ENCODE data around the gene RLN3.
A peak's percentile ranks its signal among the peaks of the same experiment; 100 is the strongest.
"Not testable (repeated sequence)": the region's sequence is repeated elsewhere in the genome, so short reads cannot be mapped to it uniquely, and the experiment has no call there.

RLN3 gene

GRCh38 chr19:14023404-14024235, 4.3 kb upstream of the RLN3 start:
- DNase-seq, result no peak

GRCh38 chr19:14026652-14027192, 1.2 kb upstream of the RLN3 start:
- not testable (repeated sequence) for DNase-seq

GRCh38 chr19:14028901-14029300, 953 bp downstream of the RLN3 start:
- no peak for DNase-seq

- peak; percentile 79 to 83 for DNase-seq
These were observed 3.2 kb downstream of the RLN3 start for GRCh38 chr19:14030997-14031718.

- DNase-seq, result peak; percentile 60 to 66
These were observed 4.0 kb downstream of the RLN3 start, which contains the start of gene IL27RA for GRCh38 chr19:14031719-14032480. Gene IL27RA, plus strand, starts transcription at chr19:14031762. Its CDS starts 111 bp downstream, at chr19:14031873.

- DNase-seq, result no peak
These were observed 6.0 kb downstream of the RLN3 start for GRCh38 chr19:14033946-14034345.

- not testable (repeated sequence) for DNase-seq
These were observed 7.2 kb downstream of the RLN3 start for GRCh38 chr19:14035159-14035558.

- no peak for DNase-seq
These were observed 7.8 kb downstream of the RLN3 start for GRCh38 chr19:14035706-14036105.

GRCh38 chr19:14039181-14039580, 11.2 kb downstream of the RLN3 start:
- no peak for DNase-seq

GRCh38 chr19:14042659-14043608, 15.0 kb downstream of the RLN3 start:
- peak in 1 of 2 experiments; percentile 19 for DNase-seq

- DNase-seq, result not testable (repeated sequence)
These were observed 19.9 kb downstream of the RLN3 start for GRCh38 chr19:14047866-14048265.

GRCh38 chr19:14048443-14049153, 20.6 kb downstream of the RLN3 start:
- DNase-seq, result peak; percentile 77 to 80

- no peak for DNase-seq
These were observed 22.6 kb downstream of the RLN3 start for GRCh38 chr19:14050512-14050911.

GRCh38 chr19:14050961-14051360, 23.0 kb downstream of the RLN3 start:
- DNase-seq, result not testable (repeated sequence)

GRCh38 chr19:14051980-14052379, 24.0 kb downstream of the RLN3 start:
- DNase-seq, result no peak

- no peak for DNase-seq
These were observed 24.5 kb downstream of the RLN3 start for GRCh38 chr19:14052470-14052869.

- no peak for DNase-seq
These were observed 25.1 kb downstream of the RLN3 start for GRCh38 chr19:14053032-14053431.

- DNase-seq, result no peak
These were observed 25.6 kb downstream of the RLN3 start for GRCh38 chr19:14053500-14053899.

- DNase-seq, result no peak
These were observed 26.2 kb downstream of the RLN3 start for GRCh38 chr19:14054099-14054498.

GRCh38 chr19:14054721-14055120, 26.8 kb downstream of the RLN3 start:
- no peak for DNase-seq

GRCh38 chr19:14055396-14055795, 27.4 kb downstream of the RLN3 start:
- DNase-seq, result no peak

Measured in activated CD4-positive, alpha-beta T cell treated with anti-CD3 and anti-CD28 coated beads, Interleukin-2, amount 50 U/mL, for 4 hours (primary cell).